Upper lobe of left lung (tissue), 4 donors: ENCODE results near the gene KRTAP5-6.

Source experiments
- POLR2AphosphoS5 ChIP-seq, 2 donors: sonication (generic); formaldehyde crosslinking; IDR thresholded peaks; one replicate each; pipeline ENCODE4 v1.5.1; 2017; ENCODE audit warnings: antibody characterized with exemption in 2 of 2
- TF ChIP-seq, protein P1 (sequence below), 6 experiments: fragments of 450-650 bp in 4 of 6; fragments of 200-600 bp in 2 of 6; sonication (generic) in 2 of 6; IDR thresholded peaks; one replicate each; pipeline ENCODE4 v1.5.1; 2016 to 2019; ENCODE audit warnings: antibody characterized with exemption in 6 of 6

DNA sequence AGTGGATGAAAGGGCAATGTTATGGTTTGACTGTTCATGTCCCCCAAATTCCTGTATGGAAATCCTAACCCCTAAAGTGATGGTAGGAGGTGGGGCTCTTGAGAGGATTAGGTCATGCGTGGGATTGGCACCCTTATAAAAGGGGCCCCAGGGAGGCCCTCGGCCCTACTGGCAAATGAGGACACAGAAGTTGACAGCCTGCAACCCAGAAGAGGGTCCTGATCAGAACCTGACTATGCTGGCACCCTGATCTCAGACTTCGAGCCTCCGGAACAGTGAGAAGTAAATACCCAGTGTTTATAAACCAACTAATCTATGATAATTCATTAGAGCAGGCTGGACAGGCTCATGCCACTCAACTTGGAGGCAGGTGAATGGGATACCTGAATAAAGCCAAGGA, 44.7 kb downstream of the KRTAP5-6 start:
- no peak for TF ChIP-seq POLR2AphosphoS5 (IDR thresholded peaks at IDR 0.05)
- TF ChIP-seq, protein P1, sequence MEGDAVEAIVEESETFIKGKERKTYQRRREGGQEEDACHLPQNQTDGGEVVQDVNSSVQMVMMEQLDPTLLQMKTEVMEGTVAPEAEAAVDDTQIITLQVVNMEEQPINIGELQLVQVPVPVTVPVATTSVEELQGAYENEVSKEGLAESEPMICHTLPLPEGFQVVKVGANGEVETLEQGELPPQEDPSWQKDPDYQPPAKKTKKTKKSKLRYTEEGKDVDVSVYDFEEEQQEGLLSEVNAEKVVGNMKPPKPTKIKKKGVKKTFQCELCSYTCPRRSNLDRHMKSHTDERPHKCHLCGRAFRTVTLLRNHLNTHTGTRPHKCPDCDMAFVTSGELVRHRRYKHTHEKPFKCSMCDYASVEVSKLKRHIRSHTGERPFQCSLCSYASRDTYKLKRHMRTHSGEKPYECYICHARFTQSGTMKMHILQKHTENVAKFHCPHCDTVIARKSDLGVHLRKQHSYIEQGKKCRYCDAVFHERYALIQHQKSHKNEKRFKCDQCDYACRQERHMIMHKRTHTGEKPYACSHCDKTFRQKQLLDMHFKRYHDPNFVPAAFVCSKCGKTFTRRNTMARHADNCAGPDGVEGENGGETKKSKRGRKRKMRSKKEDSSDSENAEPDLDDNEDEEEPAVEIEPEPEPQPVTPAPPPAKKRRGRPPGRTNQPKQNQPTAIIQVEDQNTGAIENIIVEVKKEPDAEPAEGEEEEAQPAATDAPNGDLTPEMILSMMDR (IDR thresholded peaks at IDR 0.05) = no peak
